IMR-90 (cell line): ENCODE measurements around the gene FAM168A. TPM values are rescaled to one million over a fixed set of nuclear protein-coding genes. Genes with fewer than 3 reads are reported as not detected.

Experiments used
- ATAC-seq: fragments of 200-7000 bp; cut with Tn5 transposase; 2 replicates; pipeline ENCODE4 v1.9.1; 2020; ENCODE audit warnings: low read depth, mild to moderate bottlenecking, moderate library complexity
- BruUV-seq: library from RNA; stranded (reverse); fragments of 400-500 nt; replicated peaks from 2 replicates; lab custom pipeline; 2021; lab: Mats Ljungman, UMichigan
- CTCF ChIA-PET: fragments of 300-600 bp; formaldehyde crosslinking; extraction: SDS; loops from one replicate; lab custom pipeline; 2021; ENCODE audit warnings: antibody characterized with exemption; lab: Yijun Ruan, JAX
- POLR2A ChIA-PET: fragments of 300-600 bp; sonication (Branson Sonifier 250); formaldehyde crosslinking; loops from one replicate; lab custom pipeline; 2022; ENCODE audit warnings: antibody characterized with exemption; ENCODE audit not compliant: unreplicated experiment; lab: Charles Lee
- DNase-seq: peaks from one replicate; pipeline ENCODE4 v3.0.0; 2013
- H2AFZ ChIP-seq: replicated peaks from 2 replicates; pipeline ENCODE3; 2013; ENCODE audit warnings: low read length, mild to moderate bottlenecking; ENCODE audit not compliant: poor library complexity
- H2AK5ac ChIP-seq: 2 replicates; pipeline ENCODE4 v1.6.1; 2013; ENCODE audit warnings: low read depth, low read length, inconsistent platforms
- H2AK9ac ChIP-seq: replicated peaks from 2 replicates; pipeline ENCODE3; 2013; ENCODE audit warnings: mild to moderate bottlenecking, low read depth, low read length, moderate library complexity; ENCODE audit not compliant: poor library complexity
- H2BK120ac ChIP-seq: 2 replicates; pipeline ENCODE4 v1.6.1; 2013; ENCODE audit warnings: low read depth, low read length, inconsistent platforms
- H2BK15ac ChIP-seq: 3 replicates; pipeline ENCODE4 v1.6.1; 2013; ENCODE audit warnings: low read depth, low read length, inconsistent platforms
- H2BK20ac ChIP-seq: 2 replicates; pipeline ENCODE4 v1.6.1; 2013; ENCODE audit warnings: low read depth, mild to moderate bottlenecking, inconsistent platforms, low read length, moderate library complexity
- H2BK5ac ChIP-seq: 2 replicates; pipeline ENCODE4 v1.6.1; 2013; ENCODE audit warnings: mild to moderate bottlenecking, low read depth, low read length, inconsistent platforms; ENCODE audit not compliant: poor library complexity, severe bottlenecking
- H3K14ac ChIP-seq: replicated peaks from 2 replicates; pipeline ENCODE4 v1.6.1; 2013; ENCODE audit warnings: low read depth, low read length, inconsistent platforms
- H3K18ac ChIP-seq: 2 replicates; pipeline ENCODE4 v1.6.1; 2013; ENCODE audit warnings: low read depth, low read length, control low read depth
- H3K23ac ChIP-seq: 2 replicates; pipeline ENCODE4 v1.6.1; 2013; ENCODE audit warnings: low read depth, low read length, inconsistent platforms
- H3K27ac ChIP-seq: 2 replicates; pipeline ENCODE4 v1.5.1; 2013; ENCODE audit warnings: mild to moderate bottlenecking, control low read depth, low read length; ENCODE audit not compliant: insufficient read depth
- H3K27me3 ChIP-seq: 2 replicates; pipeline ENCODE4 v1.6.1; 2013; ENCODE audit warnings: low read length; ENCODE audit not compliant: control insufficient read depth, insufficient read depth
- H3K36me3 ChIP-seq: 2 replicates; pipeline ENCODE4 v1.6.1; 2013; ENCODE audit warnings: low read length, mixed read lengths; ENCODE audit not compliant: control insufficient read depth, insufficient read depth
- H3K4ac ChIP-seq: 2 replicates; pipeline ENCODE4 v1.6.1; 2013; ENCODE audit warnings: low read depth, low read length, inconsistent platforms
- H3K4me1 ChIP-seq: 2 replicates; pipeline ENCODE4 v1.6.1; 2013; ENCODE audit warnings: low read length, mixed read lengths; ENCODE audit not compliant: control insufficient read depth, insufficient read depth
- H3K4me2 ChIP-seq: 2 replicates; pipeline ENCODE4 v1.6.1; 2013; ENCODE audit warnings: low read depth, mild to moderate bottlenecking, control low read depth, low read length, moderate library complexity
- H3K4me3 ChIP-seq: 2 replicates; pipeline ENCODE4 v1.5.1; 2013; ENCODE audit warnings: low read depth, mild to moderate bottlenecking, control low read depth, low read length, moderate library complexity; ENCODE audit not compliant: insufficient read depth
- H3K56ac ChIP-seq: 2 replicates; pipeline ENCODE4 v1.6.1; 2013; ENCODE audit warnings: low read length, inconsistent platforms; ENCODE audit not compliant: insufficient read depth; ENCODE audit errors: extremely low read depth
- H3K79me1 ChIP-seq, 2 experiments: 2 replicates each; pipeline ENCODE4 v1.6.1; 2013; ENCODE audit warnings: low read length in 2 of 2, inconsistent platforms in 1 of 2, low read depth in 1 of 2
- H3K9ac ChIP-seq: 2 replicates; pipeline ENCODE4 v1.6.1; 2013; ENCODE audit warnings: low read depth, low read length, control low read depth
- H3K9me1 ChIP-seq: 2 replicates; pipeline ENCODE4 v1.6.1; 2013; ENCODE audit warnings: low read length, inconsistent platforms; ENCODE audit not compliant: insufficient read depth
- H3K9me3 ChIP-seq: 2 replicates; pipeline ENCODE4 v1.6.1; 2013; ENCODE audit warnings: low read length; ENCODE audit not compliant: control insufficient read depth, insufficient read depth
- H4K20me1 ChIP-seq: 2 replicates; pipeline ENCODE4 v1.6.1; 2013; ENCODE audit warnings: low read length, inconsistent platforms; ENCODE audit not compliant: insufficient read depth
- H4K5ac ChIP-seq: 2 replicates; pipeline ENCODE4 v1.6.1; 2013; ENCODE audit warnings: mild to moderate bottlenecking, low read depth, low read length, control low read depth
- H4K8ac ChIP-seq, 2 experiments: 2 replicates each; pipeline ENCODE4 v1.6.1; 2013; ENCODE audit warnings: low read depth in 2 of 2, low read length in 2 of 2, control low read depth in 1 of 2, inconsistent platforms in 1 of 2
- H4K91ac ChIP-seq: 2 replicates; pipeline ENCODE4 v1.6.1; 2013; ENCODE audit warnings: low read depth, low read length, inconsistent platforms; ENCODE audit not compliant: insufficient read depth
- BHLHE40 ChIP-seq: fragments of 150-350 bp; IDR thresholded peaks from 2 replicates; pipeline ENCODE4 v1.6.1; 2016; ENCODE audit warnings: mild to moderate bottlenecking, low read depth, low read length
- CEBPB ChIP-seq: IDR thresholded peaks from 2 replicates; pipeline ENCODE4 v1.6.1; 2012; ENCODE audit warnings: low read depth, low read length, improper control_type of control experiment
- CHD1 ChIP-seq: IDR thresholded peaks from 2 replicates; pipeline ENCODE4 v1.6.1; 2012; ENCODE audit warnings: low read depth, low read length, improper control_type of control experiment
- CTCF ChIP-seq: conservative IDR thresholded peaks from 2 replicates; pipeline ENCODE4 v1.5.1; 2012; ENCODE audit warnings: mild to moderate bottlenecking, low read depth, low read length, improper control_type of control experiment
- ELK1 ChIP-seq: fragments of 150-350 bp; IDR thresholded peaks from 2 replicates; pipeline ENCODE4 v1.6.1; 2016; ENCODE audit warnings: low read depth, mild to moderate bottlenecking, low read length, moderate library complexity, borderline replicate concordance
- FOS ChIP-seq: fragments of 150-350 bp; IDR thresholded peaks from 2 replicates; pipeline ENCODE4 v1.6.1; 2016; ENCODE audit warnings: low read depth, low read length
- MAFK ChIP-seq: IDR thresholded peaks from 2 replicates; pipeline ENCODE4 v1.6.1; 2012; ENCODE audit warnings: low read depth, low read length, improper control_type of control experiment
- MAZ ChIP-seq: IDR thresholded peaks from 2 replicates; pipeline ENCODE4 v1.6.1; 2012; ENCODE audit warnings: low read depth, mild to moderate bottlenecking, low read length, improper control_type of control experiment, moderate library complexity, borderline replicate concordance
- MXI1 ChIP-seq: IDR thresholded peaks from 2 replicates; pipeline ENCODE4 v1.6.1; 2012; ENCODE audit warnings: low read depth, mild to moderate bottlenecking, low read length, moderate library complexity, borderline replicate concordance
- NFE2L2 ChIP-seq: fragments of 150-350 bp; IDR thresholded peaks from 2 replicates; pipeline ENCODE4 v1.6.1; 2016; ENCODE audit warnings: low read depth, mild to moderate bottlenecking, low read length
- POLR2A ChIP-seq: IDR thresholded peaks from 2 replicates; pipeline ENCODE4 v1.6.1; 2012; ENCODE audit warnings: mild to moderate bottlenecking, low read depth, low read length
- RAD21 ChIP-seq: IDR thresholded peaks from 2 replicates; pipeline ENCODE4 v1.6.1; 2012; ENCODE audit warnings: low read length, improper control_type of control experiment
- RCOR1 ChIP-seq: IDR thresholded peaks from 2 replicates; pipeline ENCODE4 v1.6.1; 2012; ENCODE audit warnings: mild to moderate bottlenecking, low read length, improper control_type of control experiment; ENCODE audit not compliant: insufficient replicate concordance
- RFX5 ChIP-seq: IDR thresholded peaks from 2 replicates; pipeline ENCODE4 v1.8.0; 2012; ENCODE audit warnings: low read depth, mild to moderate bottlenecking, low read length, moderate library complexity
- SMC3 ChIP-seq: fragments of 150-350 bp; IDR thresholded peaks from 2 replicates; pipeline ENCODE4 v1.6.1; 2016; ENCODE audit warnings: low read depth, mild to moderate bottlenecking, antibody characterized with exemption, low read length, moderate library complexity
- USF2 ChIP-seq: fragments of 150-350 bp; IDR thresholded peaks from 2 replicates; pipeline ENCODE4 v1.6.1; 2017; ENCODE audit warnings: mild to moderate bottlenecking, antibody characterized with exemption, low read length, low read depth
- WGBS, 2 experiments: methylation state at CpG; one replicate each; pipeline versions ENCODE4 v1.1.5 to v1.1.7; 2013; ENCODE audit warnings: missing lambda C conversion rate in 2 of 2; ENCODE audit not compliant: insufficient read length in 1 of 2; ENCODE audit errors: extremely low coverage in 2 of 2; 5-methylcytosine and 5-hydroxymethylcytosine counted together
- dilution Hi-C: fragments of 300-500 bp; cut with HindIII; formaldehyde crosslinking; loops from one replicate; pipeline ENCODE4 v1.14.3; 2018; ENCODE audit warnings: low sequenced_read_pairs; ENCODE audit not compliant: unreplicated experiment
- in situ Hi-C: fragments of 300-500 bp; cut with MboI; formaldehyde crosslinking; loops from 3 replicates; pipeline ENCODE4 v1.14.3; 2019; ENCODE audit warnings: low sequenced_read_pairs, inconsistent platforms, mixed read lengths
- intact Hi-C: fragments of 100-400 bp; cut with micrococcal nuclease; formaldehyde crosslinking; loops from 2 replicates; pipeline ENCODE4 v1.10.0; 2022
- polyA plus RNA-seq, 3 experiments: library from polyadenylated mRNA; depleted of rRNA; stranded (reverse); fragments of >200 nt; gene quantifications; 2 replicates each; pipeline ENCODE4 v1.2.3, GENCODE V29; 2012; ENCODE audit warnings: low replicate concordance in 1 of 3
- total RNA-seq: library from RNA; depleted of rRNA; stranded (reverse); fragments of >200 nt; gene quantifications from 2 replicates; pipeline ENCODE4 v1.2.3, GENCODE V29; 2012

Gene FAM168A
- total and polyA plus RNA-seq, 2 of the 4 experiments (the other 2 are of a cell fraction) = 13.1 to 22.8 TPM

GRCh38 chr11:73363147-73363546, 234.8 kb downstream of the FAM168A start:
- Histone ChIP-seq H3K14ac (no peak overlapping the region), H3K27me3 (no peaks in the 10 kb centered on the region), H3K9ac (no peak overlapping the region), H4K5ac (no peak overlapping the region), H4K20me1 (peaks cover 21% of the 10 kb centered on the region; the same call in 1 of the 2 replicates), H3K4me3 (no peak overlapping the region), H2BK5ac (no peak overlapping the region), H3K27ac (no peak overlapping the region), H3K23ac (no peak overlapping the region), H3K9me3 (no peaks in the 10 kb centered on the region), H2AFZ (no peak overlapping the region), H3K4me2 (no peak overlapping the region), H3K4me1 (0 out of 2 replicates have a peak, but pooled peaks cover 1% of the 10 kb centered on the region), H2BK15ac (no peak overlapping the region), H2AK5ac (no peak overlapping the region), H4K8ac (no peak overlapping the region), H3K4ac (no peak overlapping the region), H3K36me3 (peaks cover 88% of the 10 kb centered on the region), H2BK20ac (no peak overlapping the region), H2BK120ac (no peak overlapping the region), H4K91ac (no peak overlapping the region), H3K79me1 (peaks cover 0 to 36% of the 10 kb centered on the region in 2 experiments), H3K18ac (no peak overlapping the region), H3K56ac (no peak overlapping the region), H3K9me1 (peaks cover 1% of the 10 kb centered on the region; the same call in 1 of the 2 replicates), H2AK9ac (no peak overlapping the region)
- CTCF ChIA-PET = no interaction called here
- ATAC-seq (no peak), DNase-seq (no peak)
- BruUV-seq = no TSS peak
- in situ Hi-C loops (no loop called here), dilution Hi-C loops (no loop called here), intact Hi-C loops (no loop called here)
- 91% methylated on average over 9 of the region's 9 CpGs; no CpG with 5 or more reads in 1 of the 2 experiments for WGBS, 2 experiments
- TF ChIP-seq NFE2L2 (no peak), CHD1 (no peak), CTCF (no peak), MXI1 (no peak), SMC3 (no peak), ELK1 (no peak), MAFK (no peak), RAD21 (no peak), USF2 (no peak), POLR2A (no peak), FOS (no peak), RFX5 (no peak), BHLHE40 (no peak), RCOR1 (no peak), MAZ (no peak), CEBPB (no peak)
- POLR2A ChIA-PET = no interaction called here
